ENCODE measurements around the gene CYBA. TPM values are rescaled to one million over a fixed set of nuclear protein-coding genes. Genes with fewer than 3 reads are reported as not detected.

Gene CYBA
- total and polyA plus RNA-seq, 9 of the 15 experiments (the other 6 are each of a cell fraction or from before 2014, with no cell fraction given) = 0.34 to 683 (median 93.0) TPM

DNA sequence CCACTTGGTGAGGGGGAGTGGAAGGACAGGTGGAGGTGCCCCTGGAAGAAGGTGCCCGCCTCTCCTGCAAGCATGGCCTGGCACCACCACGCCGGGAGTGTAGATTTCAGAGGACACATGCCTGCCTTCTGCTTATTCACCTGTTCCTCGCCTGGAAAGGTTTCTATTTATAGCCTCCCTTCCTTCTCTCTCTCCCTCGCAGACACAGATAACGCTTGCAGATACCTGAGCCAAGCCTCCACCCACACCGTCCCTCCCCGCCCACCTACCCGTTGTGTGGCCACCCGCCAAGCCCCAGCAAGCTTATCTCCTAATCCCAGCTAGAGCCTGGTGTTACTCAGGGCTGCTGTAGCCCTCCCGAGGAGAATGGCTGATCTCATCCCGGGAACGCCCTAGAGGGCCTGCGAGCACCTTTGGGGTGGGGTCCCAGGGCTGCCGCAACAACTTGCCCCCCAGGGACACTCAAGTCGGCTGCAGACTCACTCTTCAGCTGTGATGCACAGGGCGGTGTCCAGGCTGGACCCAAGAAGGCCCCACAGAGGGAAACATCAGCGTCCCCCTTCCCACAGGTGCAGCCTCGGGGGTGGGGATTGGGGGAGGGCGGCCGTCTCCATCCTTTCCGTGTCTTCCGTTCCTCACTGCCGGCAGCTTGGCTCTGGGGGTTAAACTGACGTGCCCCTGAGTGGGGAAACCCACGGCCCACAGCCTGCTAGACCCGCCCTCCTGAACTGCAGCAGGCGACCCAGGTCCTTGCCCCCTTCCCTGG lies 37.3 kb upstream of the CYBA start (continued):
- TF ChIP-seq, protein P1, sequence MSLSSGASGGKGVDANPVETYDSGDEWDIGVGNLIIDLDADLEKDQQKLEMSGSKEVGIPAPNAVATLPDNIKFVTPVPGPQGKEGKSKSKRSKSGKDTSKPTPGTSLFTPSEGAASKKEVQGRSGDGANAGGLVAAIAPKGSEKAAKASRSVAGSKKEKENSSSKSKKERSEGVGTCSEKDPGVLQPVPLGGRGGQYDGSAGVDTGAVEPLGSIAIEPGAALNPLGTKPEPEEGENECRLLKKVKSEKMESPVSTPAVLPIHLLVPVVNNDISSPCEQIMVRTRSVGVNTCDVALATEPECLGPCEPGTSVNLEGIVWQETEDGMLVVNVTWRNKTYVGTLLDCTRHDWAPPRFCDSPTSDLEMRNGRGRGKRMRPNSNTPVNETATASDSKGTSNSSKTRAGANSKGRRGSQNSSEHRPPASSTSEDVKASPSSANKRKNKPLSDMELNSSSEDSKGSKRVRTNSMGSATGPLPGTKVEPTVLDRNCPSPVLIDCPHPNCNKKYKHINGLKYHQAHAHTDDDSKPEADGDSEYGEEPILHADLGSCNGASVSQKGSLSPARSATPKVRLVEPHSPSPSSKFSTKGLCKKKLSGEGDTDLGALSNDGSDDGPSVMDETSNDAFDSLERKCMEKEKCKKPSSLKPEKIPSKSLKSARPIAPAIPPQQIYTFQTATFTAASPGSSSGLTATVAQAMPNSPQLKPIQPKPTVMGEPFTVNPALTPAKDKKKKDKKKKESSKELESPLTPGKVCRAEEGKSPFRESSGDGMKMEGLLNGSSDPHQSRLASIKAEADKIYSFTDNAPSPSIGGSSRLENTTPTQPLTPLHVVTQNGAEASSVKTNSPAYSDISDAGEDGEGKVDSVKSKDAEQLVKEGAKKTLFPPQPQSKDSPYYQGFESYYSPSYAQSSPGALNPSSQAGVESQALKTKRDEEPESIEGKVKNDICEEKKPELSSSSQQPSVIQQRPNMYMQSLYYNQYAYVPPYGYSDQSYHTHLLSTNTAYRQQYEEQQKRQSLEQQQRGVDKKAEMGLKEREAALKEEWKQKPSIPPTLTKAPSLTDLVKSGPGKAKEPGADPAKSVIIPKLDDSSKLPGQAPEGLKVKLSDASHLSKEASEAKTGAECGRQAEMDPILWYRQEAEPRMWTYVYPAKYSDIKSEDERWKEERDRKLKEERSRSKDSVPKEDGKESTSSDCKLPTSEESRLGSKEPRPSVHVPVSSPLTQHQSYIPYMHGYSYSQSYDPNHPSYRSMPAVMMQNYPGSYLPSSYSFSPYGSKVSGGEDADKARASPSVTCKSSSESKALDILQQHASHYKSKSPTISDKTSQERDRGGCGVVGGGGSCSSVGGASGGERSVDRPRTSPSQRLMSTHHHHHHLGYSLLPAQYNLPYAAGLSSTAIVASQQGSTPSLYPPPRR (CRISPR knock-in tag; IDR thresholded peaks at IDR 0.05; ENCODE audit: borderline replicate concordance) = no peak
- TF ChIP-seq, protein P2, sequence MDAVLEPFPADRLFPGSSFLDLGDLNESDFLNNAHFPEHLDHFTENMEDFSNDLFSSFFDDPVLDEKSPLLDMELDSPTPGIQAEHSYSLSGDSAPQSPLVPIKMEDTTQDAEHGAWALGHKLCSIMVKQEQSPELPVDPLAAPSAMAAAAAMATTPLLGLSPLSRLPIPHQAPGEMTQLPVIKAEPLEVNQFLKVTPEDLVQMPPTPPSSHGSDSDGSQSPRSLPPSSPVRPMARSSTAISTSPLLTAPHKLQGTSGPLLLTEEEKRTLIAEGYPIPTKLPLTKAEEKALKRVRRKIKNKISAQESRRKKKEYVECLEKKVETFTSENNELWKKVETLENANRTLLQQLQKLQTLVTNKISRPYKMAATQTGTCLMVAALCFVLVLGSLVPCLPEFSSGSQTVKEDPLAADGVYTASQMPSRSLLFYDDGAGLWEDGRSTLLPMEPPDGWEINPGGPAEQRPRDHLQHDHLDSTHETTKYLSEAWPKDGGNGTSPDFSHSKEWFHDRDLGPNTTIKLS (IDR thresholded peaks at IDR 0.05; ENCODE audit: borderline replicate concordance, low read depth) = 0 out of 2 replicates have a peak, but pooled peaks have one; percentile 14
- peak; percentile 83; the same call in 1 of the 2 replicates for TF ChIP-seq BCOR (IDR thresholded peaks at IDR 0.05)
- TF ChIP-seq NRF1 (conservative IDR thresholded peaks at IDR 0.05 in 1 of 2, IDR thresholded peaks at IDR 0.05 in 1 of 2) = peak in 1 of 2 experiments; percentile 39; a peak in 1 of 4 replicates
- peak; percentile 100 for TF ChIP-seq ZBTB7A (IDR thresholded peaks at IDR 0.05; ENCODE audit: borderline replicate concordance, control insufficient read depth, low read depth, low read length)
- peak; percentile 25; the same call in 1 of the 2 replicates for TF ChIP-seq KDM2B (CRISPR knock-in tag; IDR thresholded peaks at IDR 0.05)
- TF ChIP-seq ZC3H11A (IDR thresholded peaks at IDR 0.05; ENCODE audit: low read depth, low read length) = no peak
- no peak for TF ChIP-seq SP2 (IDR thresholded peaks at IDR 0.05; ENCODE audit: extremely low read depth, low read depth, low read length, poor library complexity, severe bottlenecking)
- TF ChIP-seq, protein P3, sequence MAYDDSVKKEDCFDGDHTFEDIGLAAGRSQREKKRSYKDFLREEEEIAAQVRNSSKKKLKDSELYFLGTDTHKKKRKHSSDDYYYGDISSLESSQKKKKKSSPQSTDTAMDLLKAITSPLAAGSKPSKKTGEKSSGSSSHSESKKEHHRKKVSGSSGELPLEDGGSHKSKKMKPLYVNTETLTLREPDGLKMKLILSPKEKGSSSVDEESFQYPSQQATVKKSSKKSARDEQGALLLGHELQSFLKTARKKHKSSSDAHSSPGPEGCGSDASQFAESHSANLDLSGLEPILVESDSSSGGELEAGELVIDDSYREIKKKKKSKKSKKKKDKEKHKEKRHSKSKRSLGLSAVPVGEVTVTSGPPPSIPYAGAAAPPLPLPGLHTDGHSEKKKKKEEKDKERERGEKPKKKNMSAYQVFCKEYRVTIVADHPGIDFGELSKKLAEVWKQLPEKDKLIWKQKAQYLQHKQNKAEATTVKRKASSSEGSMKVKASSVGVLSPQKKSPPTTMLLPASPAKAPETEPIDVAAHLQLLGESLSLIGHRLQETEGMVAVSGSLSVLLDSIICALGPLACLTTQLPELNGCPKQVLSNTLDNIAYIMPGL (CRISPR knock-in tag; IDR thresholded peaks at IDR 0.05) = no peak
- TF ChIP-seq CXXC5 (CRISPR knock-in tag; IDR thresholded peaks at IDR 0.05) = peak; percentile 89
- no peak for TF ChIP-seq ZNF57 (CRISPR knock-in tag; IDR thresholded peaks at IDR 0.05)
- no peak for TF ChIP-seq ETV1 (tag; conservative IDR thresholded peaks at IDR 0.05; ENCODE audit: low read depth)
- TF ChIP-seq, protein P4, sequence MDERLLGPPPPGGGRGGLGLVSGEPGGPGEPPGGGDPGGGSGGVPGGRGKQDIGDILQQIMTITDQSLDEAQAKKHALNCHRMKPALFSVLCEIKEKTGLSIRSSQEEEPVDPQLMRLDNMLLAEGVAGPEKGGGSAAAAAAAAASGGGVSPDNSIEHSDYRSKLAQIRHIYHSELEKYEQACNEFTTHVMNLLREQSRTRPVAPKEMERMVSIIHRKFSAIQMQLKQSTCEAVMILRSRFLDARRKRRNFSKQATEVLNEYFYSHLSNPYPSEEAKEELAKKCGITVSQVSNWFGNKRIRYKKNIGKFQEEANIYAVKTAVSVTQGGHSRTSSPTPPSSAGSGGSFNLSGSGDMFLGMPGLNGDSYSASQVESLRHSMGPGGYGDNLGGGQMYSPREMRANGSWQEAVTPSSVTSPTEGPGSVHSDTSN (CRISPR knock-in tag; IDR thresholded peaks at IDR 0.05; ENCODE audit: low read depth) = no peak
- TF ChIP-seq, protein P4 (tag; conservative IDR thresholded peaks at IDR 0.05; ENCODE audit: low read depth) = no peak
- no peak for TF ChIP-seq PCBP1 (IDR thresholded peaks at IDR 0.05; ENCODE audit: low read depth, low read length, poor library complexity, severe bottlenecking)
